Effector CD8-positive, alpha-beta T cell (primary cell): Measurements from ENCODE around the gene SNX19.
"Not testable (repeated sequence)": the region's sequence is repeated elsewhere in the genome, so short reads cannot be mapped to it uniquely, and the experiment has no call there.

ENCODE experiments used
- DNase-seq: peaks from one replicate; lab custom pipeline; 2025; lab: John Stamatoyannopoulos, UW

The SNX19 gene

GRCh38 chr11:130873761-130874160, 42.5 kb downstream of the SNX19 start:
- DNase-seq = no peak

DNA sequence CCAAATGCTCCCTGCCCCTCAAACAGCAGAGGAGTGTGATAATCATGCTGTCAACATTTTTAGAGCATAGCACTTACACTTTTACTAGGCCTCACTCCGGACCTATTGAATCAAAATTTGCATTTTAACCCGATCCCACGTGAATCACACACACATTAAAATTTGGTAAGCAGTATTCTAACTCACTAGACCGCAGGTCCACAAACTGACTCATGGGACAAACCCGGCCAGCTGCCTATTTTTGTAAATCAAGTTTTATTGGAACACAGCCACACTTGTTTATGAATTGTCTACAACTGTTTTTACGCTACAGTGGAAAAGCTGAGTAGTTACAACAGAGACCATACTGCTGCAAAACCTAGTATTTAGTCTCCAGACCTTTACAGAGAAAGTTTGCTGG, 43.3 kb downstream of the SNX19 start:
- no peak for DNase-seq

GRCh38 chr11:130872513-130872912, 43.8 kb downstream of the SNX19 start:
- no peak for DNase-seq

DNA sequence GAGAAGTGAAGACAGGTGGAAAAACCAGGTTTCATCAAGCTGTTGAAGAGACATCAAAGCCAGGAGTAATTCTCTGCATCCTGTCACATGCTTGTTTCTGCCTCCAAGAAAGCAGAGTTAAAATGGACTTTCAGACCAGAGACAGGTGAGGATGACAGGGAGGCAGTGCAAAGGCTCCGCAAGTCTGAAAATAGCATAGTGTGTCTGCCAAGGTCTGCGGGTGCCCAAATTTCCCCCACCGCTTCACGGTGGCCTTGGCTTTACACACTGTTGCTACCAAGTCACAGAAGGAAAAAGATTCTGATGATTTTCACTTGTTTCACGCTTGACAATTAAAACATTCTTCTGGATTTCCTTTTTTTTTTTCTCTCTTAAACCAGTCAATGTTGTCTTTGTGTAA, 44.2 kb downstream of the SNX19 start:
- DNase-seq = no peak

DNA sequence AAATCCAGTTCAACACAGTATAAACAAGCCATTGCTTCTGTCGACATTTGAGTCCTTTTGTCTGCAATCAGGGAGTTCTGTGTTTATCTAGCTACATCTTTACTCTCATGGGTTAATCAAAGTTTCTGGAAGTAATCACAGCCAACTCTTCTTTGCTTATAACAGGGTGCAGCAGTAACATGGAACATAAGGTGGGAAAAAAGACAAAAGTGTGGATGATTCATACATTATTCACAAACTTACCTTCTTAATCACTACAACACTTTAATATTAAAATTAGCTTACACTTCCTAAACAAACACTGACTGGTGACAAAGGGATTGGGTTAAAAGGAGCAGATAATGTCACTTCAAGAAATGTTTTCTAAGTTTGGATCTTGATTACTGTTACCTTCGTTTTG, 44.7 kb downstream of the SNX19 start:
- no peak for DNase-seq

- no peak for DNase-seq
Measured at GRCh38 chr11:130868721-130869390, 47.4 kb downstream of the SNX19 start.

GRCh38 chr11:130868086-130868710, 48.1 kb downstream of the SNX19 start:
- DNase-seq = no peak

DNA sequence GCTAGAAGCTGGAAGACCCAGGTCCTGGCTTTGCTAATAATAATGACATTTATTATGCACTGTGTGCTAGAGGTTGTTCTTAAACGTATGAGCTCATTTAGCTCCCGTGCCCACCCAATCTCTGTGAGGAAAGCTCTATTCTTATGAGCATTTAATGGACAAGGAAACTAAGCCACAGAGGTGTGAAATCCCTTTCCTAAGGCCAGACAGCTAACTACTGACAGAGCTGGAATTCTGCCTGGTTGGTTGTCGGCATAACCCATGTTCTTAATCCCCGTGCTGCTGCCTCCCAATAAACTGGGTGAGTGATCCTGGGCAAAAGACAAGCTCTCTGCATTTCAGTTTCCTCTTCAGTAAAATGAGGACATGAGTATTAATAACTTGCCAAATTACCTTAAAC, 49.4 kb downstream of the SNX19 start:
- DNase-seq = no peak

- DNase-seq = no peak
Measured at GRCh38 chr11:130865774-130866114, 50.5 kb downstream of the SNX19 start.

DNA sequence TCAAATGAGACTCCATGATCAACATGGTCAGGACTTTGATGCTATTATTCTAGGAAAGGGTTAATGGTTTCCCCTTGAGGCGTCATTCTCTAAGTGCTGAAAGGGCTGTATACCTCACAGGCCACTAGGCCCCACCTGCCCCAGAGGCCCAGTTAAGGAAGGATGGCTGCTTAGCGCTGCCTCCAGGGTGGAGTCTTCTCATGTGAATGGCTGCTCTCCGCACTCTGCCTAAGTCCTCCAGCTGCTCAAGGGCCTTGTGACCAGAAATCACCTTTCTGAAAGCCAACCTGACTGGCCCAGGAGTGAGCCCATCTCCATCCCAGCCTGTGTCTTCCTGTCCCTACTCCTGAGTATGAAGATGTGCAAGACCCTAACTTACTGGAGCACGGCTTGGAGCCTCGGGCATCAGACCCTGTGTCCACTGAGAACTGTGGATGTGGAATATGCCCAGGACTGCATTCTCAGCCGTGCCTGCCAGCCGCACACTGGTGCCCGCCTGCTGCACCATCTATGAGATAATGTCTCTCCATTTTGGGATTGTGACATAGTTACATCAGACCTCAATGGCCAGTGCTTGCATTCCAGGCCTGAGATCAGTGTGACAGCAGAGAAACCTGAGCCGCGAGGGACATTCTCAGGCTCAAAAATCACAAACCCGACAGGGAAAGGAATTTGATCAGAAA, 51.0 kb downstream of the SNX19 start:
- no peak for DNase-seq

DNA sequence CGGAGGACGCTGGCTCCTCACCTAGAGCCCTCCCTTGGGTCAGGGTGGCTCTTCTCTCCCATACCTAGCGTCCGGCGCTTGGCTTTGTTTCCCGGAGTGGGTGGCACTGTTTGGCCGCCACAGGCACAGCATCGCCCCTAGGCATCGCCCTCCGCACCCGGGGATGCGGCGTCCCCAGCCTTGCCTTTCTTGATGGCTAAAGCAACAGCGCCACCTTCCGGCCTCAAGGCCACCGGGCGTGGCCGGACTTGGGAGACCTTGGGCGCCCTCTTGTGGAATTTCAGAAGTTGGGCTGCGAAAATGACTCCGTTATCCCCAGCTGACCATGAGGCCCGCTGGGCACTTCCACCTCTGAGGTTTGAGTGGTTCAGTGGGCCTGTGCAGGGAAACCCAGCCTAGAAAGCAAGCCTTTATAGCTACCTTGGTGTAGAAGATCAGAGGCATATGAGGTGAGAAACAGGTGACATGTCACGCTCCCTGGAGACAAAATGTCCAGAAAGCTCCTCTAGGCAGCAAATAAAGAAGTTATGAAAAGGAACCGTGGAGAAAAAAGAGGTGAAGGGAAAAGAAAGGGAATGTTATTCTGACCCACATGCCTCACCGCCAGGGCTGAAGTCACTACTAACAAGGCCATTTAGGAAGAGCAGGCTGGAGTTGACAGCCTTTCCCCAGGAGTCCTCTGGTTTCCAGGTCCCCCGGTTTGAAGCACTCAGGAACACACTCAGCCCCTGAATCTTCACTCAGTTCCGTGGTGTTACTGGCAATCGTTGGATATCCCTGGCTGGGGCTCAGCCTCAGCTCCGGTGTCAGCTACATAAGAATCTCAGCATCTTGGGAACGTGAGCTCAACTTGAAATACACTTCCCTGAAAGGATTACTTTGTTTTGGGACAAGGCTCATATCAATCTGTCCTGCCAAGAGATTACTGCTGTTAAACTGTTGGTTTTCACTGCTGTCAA, 54.1 kb downstream of the SNX19 start:
- peak; percentile 82 for DNase-seq

DNA sequence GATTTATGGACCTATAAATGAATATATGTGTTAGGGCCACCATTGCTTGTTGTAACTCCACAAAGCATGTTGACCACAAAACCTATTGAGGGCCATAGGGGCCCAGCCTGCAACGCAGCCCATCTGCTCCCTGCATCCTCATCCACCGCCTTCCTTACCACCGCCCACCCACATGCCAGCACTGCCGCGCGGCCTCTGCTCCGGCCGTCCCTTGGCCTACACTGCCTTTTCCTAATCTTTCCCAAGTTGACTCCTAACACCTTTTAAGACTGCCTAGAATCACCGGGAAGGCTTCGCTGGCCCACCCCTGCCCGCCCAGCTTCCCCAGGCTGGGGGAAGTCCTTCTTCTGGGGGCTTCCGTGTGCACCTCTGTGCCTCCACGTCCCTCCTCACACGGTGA, 55.0 kb downstream of the SNX19 start:
- DNase-seq = no peak

DNA sequence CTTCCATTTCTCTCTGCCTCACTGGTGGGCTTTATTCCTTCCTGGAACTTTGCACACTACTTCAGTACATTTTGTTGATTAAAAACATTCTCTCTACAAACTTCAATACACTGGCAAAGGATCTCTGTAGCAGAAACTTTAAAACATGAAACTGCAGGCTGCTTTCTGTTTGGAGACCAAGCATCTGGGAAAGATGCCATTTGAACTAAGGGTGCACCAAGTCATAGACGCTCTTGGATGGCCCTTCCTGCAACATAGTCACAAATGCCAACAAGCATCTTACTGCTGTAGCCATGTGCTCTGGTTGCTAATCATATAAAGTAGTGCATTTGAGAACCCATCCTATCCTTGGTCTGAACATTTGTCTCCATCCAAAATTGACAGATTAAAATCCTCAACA, 56.4 kb downstream of the SNX19 start:
- no peak for DNase-seq

DNA sequence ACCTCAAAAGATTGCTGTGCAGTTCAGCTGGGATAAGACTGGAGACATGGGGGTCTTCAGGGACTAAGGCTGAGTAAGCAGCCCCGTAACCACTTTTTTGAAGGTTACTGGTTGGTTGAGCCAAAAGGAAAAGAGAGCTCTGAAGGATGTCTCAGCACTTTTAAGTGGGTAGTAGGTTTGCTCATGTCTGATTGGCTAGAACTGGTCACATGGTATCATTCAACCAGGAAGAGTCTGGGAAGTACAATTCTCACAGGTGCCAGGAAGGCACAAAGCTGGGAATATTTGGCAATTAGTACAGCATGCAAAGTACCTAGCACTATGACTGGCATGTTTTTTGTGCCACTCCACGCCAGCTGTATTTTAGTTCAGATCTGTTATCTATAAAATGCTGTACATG, 58.1 kb downstream of the SNX19 start:
- DNase-seq = no peak

GRCh38 chr11:130855707-130856106, 60.6 kb downstream of the SNX19 start:
- DNase-seq = not testable (repeated sequence)

DNA sequence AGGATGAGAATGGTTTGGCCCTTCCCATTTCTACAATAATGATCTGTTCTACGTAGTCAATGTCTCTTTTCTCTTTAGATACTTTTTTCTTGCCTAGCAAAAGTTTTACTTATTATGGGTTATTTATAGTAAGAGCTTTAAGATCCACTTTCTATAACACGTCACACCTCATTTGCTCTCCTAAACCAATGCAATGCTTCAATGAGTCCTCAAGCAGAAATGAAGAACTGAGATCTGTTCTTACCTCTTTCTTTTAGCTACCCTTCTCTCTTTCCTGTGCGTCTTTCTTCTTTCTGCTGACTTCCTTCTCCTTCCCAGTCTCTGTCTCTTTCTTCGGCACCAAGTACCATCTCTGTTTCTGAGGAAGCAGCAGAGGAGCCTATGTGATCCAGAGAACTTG, 61.8 kb downstream of the SNX19 start:
- no peak for DNase-seq

GRCh38 chr11:130852589-130852988, 63.7 kb downstream of the SNX19 start:
- DNase-seq = no peak

- no peak for DNase-seq
Measured at GRCh38 chr11:130850185-130850944, 65.9 kb downstream of the SNX19 start.

DNA sequence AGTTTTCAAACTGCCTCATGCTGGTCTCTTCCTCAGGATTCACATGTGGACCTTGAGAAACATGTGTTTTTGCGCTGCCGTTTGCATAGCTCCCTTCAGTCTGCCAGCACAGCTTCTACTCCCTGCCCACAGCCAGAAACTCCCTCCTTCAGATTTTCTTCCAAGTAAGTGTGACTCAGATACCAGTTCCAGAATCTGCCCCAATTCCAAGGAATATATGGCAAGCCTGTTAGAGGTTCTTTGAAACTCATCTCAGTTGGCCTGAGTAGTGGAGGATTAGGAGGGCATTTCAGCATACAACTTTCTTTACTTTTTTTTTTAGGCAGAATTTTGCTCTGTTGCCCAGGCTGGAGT, 67.1 kb downstream of the SNX19 start:
- no peak for DNase-seq

DNA sequence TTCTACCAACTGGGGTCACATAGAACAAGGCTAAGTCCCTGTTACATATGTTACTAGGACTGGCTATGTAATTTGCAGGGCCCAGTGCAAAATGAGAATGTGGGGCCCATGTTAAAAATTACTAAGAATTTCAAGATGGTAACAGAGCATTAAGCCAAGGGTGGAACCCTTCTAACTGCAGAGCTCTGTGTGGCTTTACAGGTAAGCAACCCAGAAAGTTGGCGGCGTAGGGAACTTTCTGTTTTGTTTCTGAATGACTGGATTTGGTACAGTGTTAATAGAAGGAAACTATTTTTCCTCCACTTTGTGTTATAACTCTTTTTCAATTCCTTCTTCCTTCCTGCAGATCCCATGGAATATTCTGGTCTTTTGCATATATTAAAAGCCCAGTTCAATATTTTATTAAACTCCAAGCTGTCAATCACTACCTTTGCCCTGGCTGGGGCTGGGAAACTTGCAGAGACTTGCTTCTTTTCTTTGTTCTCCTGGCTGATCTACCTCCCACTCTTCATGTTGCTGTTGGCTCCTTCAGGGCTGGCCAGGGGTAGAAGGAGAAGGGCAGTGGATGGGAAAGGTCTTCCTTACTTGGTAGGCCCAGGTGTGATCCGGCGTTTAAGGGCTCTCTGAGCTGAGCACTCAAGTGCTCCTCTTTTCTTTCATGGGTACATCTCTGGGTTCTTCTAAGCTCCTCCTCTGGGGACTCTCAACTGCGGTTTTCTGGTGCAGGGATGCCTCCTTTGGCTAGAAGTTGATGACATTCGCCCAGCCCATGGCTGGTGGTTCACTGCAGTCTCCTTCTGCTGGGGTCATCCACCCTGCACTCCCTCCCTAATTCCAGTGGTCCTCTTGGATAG, 67.7 kb downstream of the SNX19 start:
- DNase-seq = no peak

GRCh38 chr11:130847517-130847916, 68.8 kb downstream of the SNX19 start:
- DNase-seq = no peak
